Breast epithelium (tissue), 4 donors: ENCODE measurements around the gene NDC1. TPM values are rescaled to one million over a fixed set of nuclear protein-coding genes. Genes with fewer than 3 reads are reported as not detected.

ENCODE experiments used
- DNase-seq, 2 donors: peaks; one replicate each; pipeline ENCODE4 v3.0.0-alpha.2; 2019; ENCODE audit warnings: low spot score in 2 of 2
- H3K27ac ChIP-seq, 2 donors: fragments of 200-600 bp; sonication (generic) in 1 of 2; one replicate each; pipeline ENCODE4 v1.5.1; 2016 to 2019; ENCODE audit warnings: mild to moderate bottlenecking in 1 of 2
- H3K27me3 ChIP-seq, 2 donors: fragments of 200-600 bp; sonication (generic) in 1 of 2; one replicate each; pipeline versions ENCODE4 v1.5.1 to v1.6.0; 2017 to 2019; ENCODE audit warnings: control low read depth in 1 of 2, mild to moderate bottlenecking in 1 of 2
- H3K36me3 ChIP-seq: fragments of 200-600 bp; one replicate; pipeline ENCODE4 v1.5.1; 2019
- H3K4me1 ChIP-seq, 2 donors: fragments of 200-600 bp; sonication (generic); one replicate each; pipeline ENCODE4 v1.5.1; 2016 to 2019; ENCODE audit warnings: control low read depth in 1 of 2
- H3K4me3 ChIP-seq, 3 donors: fragments of 200-600 bp; sonication (generic); 1 replicate in 2 of 3; 2 replicates in 1 of 3; pipeline ENCODE4 v1.5.1; 2016 to 2019; ENCODE audit warnings: mild to moderate bottlenecking in 3 of 3, moderate library complexity in 2 of 3
- H3K9me3 ChIP-seq, 2 donors: fragments of 200-600 bp; sonication (generic) in 1 of 2; one replicate each; pipeline ENCODE4 v1.5.1; 2016 to 2019; ENCODE audit warnings: control low read depth in 1 of 2
- CTCF ChIP-seq, 3 donors: fragments of 450-650 bp; IDR thresholded peaks; one replicate each; pipeline ENCODE4 v1.5.1; 2016 to 2017; ENCODE audit warnings: antibody characterized with exemption in 3 of 3, mild to moderate bottlenecking in 3 of 3, moderate library complexity in 3 of 3
- POLR2A ChIP-seq: fragments of 450-650 bp; IDR thresholded peaks from one replicate; pipeline ENCODE4 v1.6.1; 2016; ENCODE audit warnings: antibody characterized with exemption, mild to moderate bottlenecking, moderate library complexity
- POLR2AphosphoS5 ChIP-seq, 3 donors: sonication (generic); formaldehyde crosslinking; IDR thresholded peaks; one replicate each; pipeline ENCODE4 v1.6.1; 2017; ENCODE audit warnings: antibody characterized with exemption in 3 of 3
- intact Hi-C: fragments of 100-400 bp; cut with DNase I; formaldehyde crosslinking; loops from one replicate; pipeline ENCODE4 v1.15.1; 2023; ENCODE audit warnings: low total_unique reads
- total RNA-seq, 3 donors: library from RNA; depleted of rRNA; stranded (reverse); fragments of >200 nt; gene quantifications; one replicate each; pipeline ENCODE4 v1.1.0, GENCODE V29; 2016

NDC1 gene
- total RNA-seq, 3 donors from 2014 or later = 10.9 to 18.4 (median 12.8) TPM

- Histone ChIP-seq H3K27me3 (no peaks in the 10 kb centered on the region), H3K36me3 (no peaks in the 10 kb centered on the region), H3K9me3 (peaks cover 2 to 4% of the 10 kb centered on the region in 2 donors), H3K27ac (peak overlapping the region in 1 of 2 donors; percentile 99), H3K4me3 (peak overlapping the region; percentile 88 to 99 (median 96)), H3K4me1 (no peaks in the 10 kb centered on the region)
- no peak for DNase-seq
- intact Hi-C loops = no loop called here
- no peak for TF ChIP-seq POLR2A
- no peak for TF ChIP-seq POLR2AphosphoS5 (IDR thresholded peaks at IDR 0.05)
- no peak for TF ChIP-seq CTCF (IDR thresholded peaks at IDR 0.05)
Measured at GRCh38 chr1:53837646-53837923, 511 bp downstream of the NDC1 start.

GRCh38 chr1:53835491-53835890, 2.6 kb downstream of the NDC1 start:
- H3K4me1 ChIP-seq = no peaks in the 10 kb centered on the region
- intact Hi-C loops = no loop called here
- no peak for DNase-seq
- no peaks in the 10 kb centered on the region for H3K36me3 ChIP-seq
- H3K27ac ChIP-seq = no peak overlapping the region
- no peaks in the 10 kb centered on the region for H3K27me3 ChIP-seq
- TF ChIP-seq CTCF (IDR thresholded peaks at IDR 0.05) (no peak), POLR2A (no peak), POLR2AphosphoS5 (IDR thresholded peaks at IDR 0.05) (no peak)
- H3K4me3 ChIP-seq = no peak overlapping the region
- H3K9me3 ChIP-seq = no peaks in the 10 kb centered on the region

- intact Hi-C loops = no loop called here
- no peak for TF ChIP-seq CTCF (IDR thresholded peaks at IDR 0.05)
- TF ChIP-seq POLR2AphosphoS5 (IDR thresholded peaks at IDR 0.05) = no peak
- no peak for TF ChIP-seq POLR2A
Measured at GRCh38 chr1:53834776-53835175, 3.3 kb downstream of the NDC1 start.

GRCh38 chr1:53833393-53833792, 4.7 kb downstream of the NDC1 start:
- no peaks in the 10 kb centered on the region for H3K9me3 ChIP-seq
- H3K27ac ChIP-seq = no peak overlapping the region
- no peak for DNase-seq
- no peak for TF ChIP-seq POLR2AphosphoS5 (IDR thresholded peaks at IDR 0.05)
- no peak for TF ChIP-seq CTCF (IDR thresholded peaks at IDR 0.05)
- no peak for TF ChIP-seq POLR2A
- no peak overlapping the region for H3K4me3 ChIP-seq
- intact Hi-C loops = no loop called here
- no peaks in the 10 kb centered on the region for H3K4me1 ChIP-seq
- H3K36me3 ChIP-seq = no peaks in the 10 kb centered on the region
- H3K27me3 ChIP-seq = no peaks in the 10 kb centered on the region

More at GRCh38 chr1:53834776-53835175, 3.3 kb downstream of the NDC1 start:
- Histone ChIP-seq H3K27ac (no peak overlapping the region), H3K4me3 (no peak overlapping the region), H3K36me3 (no peaks in the 10 kb centered on the region), H3K4me1 (no peaks in the 10 kb centered on the region), H3K27me3 (no peaks in the 10 kb centered on the region), H3K9me3 (no peaks in the 10 kb centered on the region)
- no peak for DNase-seq

GRCh38 chr1:53826367-53826766, 11.7 kb downstream of the NDC1 start:
- H3K27ac ChIP-seq = no peak overlapping the region
- H3K9me3 ChIP-seq = no peaks in the 10 kb centered on the region
- H3K36me3 ChIP-seq = no peaks in the 10 kb centered on the region
- H3K4me3 ChIP-seq = no peak overlapping the region
- no peaks in the 10 kb centered on the region for H3K27me3 ChIP-seq
- no peak for DNase-seq
- intact Hi-C loops = no loop called here
- no peak for TF ChIP-seq POLR2A
- TF ChIP-seq POLR2AphosphoS5 (IDR thresholded peaks at IDR 0.05) = no peak
- TF ChIP-seq CTCF (IDR thresholded peaks at IDR 0.05) = no peak
- H3K4me1 ChIP-seq = no peaks in the 10 kb centered on the region
